ENCODE measurements around the gene GIPR.
"Not testable (repeated sequence)": the region's sequence is repeated elsewhere in the genome, so short reads cannot be mapped to it uniquely, and the experiment has no call there.

Gene GIPR

GRCh38 chr19:45628219-45628618, 39.8 kb upstream of the GIPR start:
- H2AK5ac ChIP-seq (ENCODE audit: low read length); H3K14ac ChIP-seq (ENCODE audit: low read length); H3K4me3 ChIP-seq (ENCODE audit: low read depth, low read length); H3K4ac ChIP-seq (ENCODE audit: low read depth, low read length); H3K79me1 ChIP-seq (ENCODE audit: low read length); H3K4me2 ChIP-seq (ENCODE audit: low read length); DNase-seq; H4K12ac ChIP-seq (ENCODE audit: low read depth, low read length); H3K9me3 ChIP-seq (ENCODE audit: insufficient read depth, low read depth, low read length); H3K27me3 ChIP-seq (ENCODE audit: insufficient read depth, low read length); H3K23ac ChIP-seq (ENCODE audit: low read length); H3K27ac ChIP-seq (ENCODE audit: low read depth, low read length); H3K9ac ChIP-seq (ENCODE audit: low read length); H3K79me2 ChIP-seq (ENCODE audit: control insufficient read depth, insufficient read depth, low read length, poor library complexity); H2AFZ ChIP-seq (ENCODE audit: insufficient read depth, low read length, poor library complexity); H4K8ac ChIP-seq (ENCODE audit: low read depth, low read length); H4K91ac ChIP-seq (ENCODE audit: low read depth, low read length); H2BK5ac ChIP-seq (ENCODE audit: low read depth, low read length, poor library complexity); H3K18ac ChIP-seq (ENCODE audit: low read length); H2BK12ac ChIP-seq (ENCODE audit: low read length); H2BK120ac ChIP-seq (ENCODE audit: insufficient read depth, low read length, poor library complexity): not testable (repeated sequence)
- WGBS (ENCODE audit: extremely low coverage, insufficient coverage, insufficient read length) = no CpG with 5 or more reads among the region's 7 CpGs
- Histone ChIP-seq H3K36me3 (ENCODE audit: control insufficient read depth in 1 of 2, insufficient read depth in 2 of 2, low read length in 2 of 2) (peaks cover 25 to 28% of the 10 kb centered on the region in 2 experiments), H3K4me1 (ENCODE audit: control insufficient read depth in 1 of 2, insufficient read depth in 2 of 2, low read length in 2 of 2) (peaks cover 7 to 11% of the 10 kb centered on the region in 2 experiments)

GRCh38 chr19:45629704-45630103, 38.3 kb upstream of the GIPR start:
- H3K4me2 ChIP-seq (ENCODE audit: low read length) = no peak overlapping the region
- no CpG with 5 or more reads among the region's 4 CpGs for WGBS (ENCODE audit: extremely low coverage, insufficient coverage, insufficient read length)
- no peak overlapping the region for H3K9ac ChIP-seq (ENCODE audit: low read length)

GRCh38 chr19:45630463-45630862, 37.6 kb upstream of the GIPR start:
- no peak overlapping the region for H4K8ac ChIP-seq (ENCODE audit: low read depth, low read length)
- no peak overlapping the region for H3K18ac ChIP-seq (ENCODE audit: low read length)
- no CpG with 5 or more reads among the region's 2 CpGs for WGBS (ENCODE audit: extremely low coverage, insufficient coverage, insufficient read length)
- no peak overlapping the region for H3K27ac ChIP-seq (ENCODE audit: low read depth, low read length)
- H3K27me3 ChIP-seq (ENCODE audit: insufficient read depth, low read length) = no peaks in the 10 kb centered on the region
- no peak overlapping the region for H3K4me2 ChIP-seq (ENCODE audit: low read length)
- H2BK120ac ChIP-seq (ENCODE audit: insufficient read depth, low read length, poor library complexity) = no peak overlapping the region
- no peak overlapping the region for H3K4ac ChIP-seq (ENCODE audit: low read depth, low read length)
- no peak overlapping the region for H3K4me3 ChIP-seq (ENCODE audit: low read depth, low read length)
- H3K9ac ChIP-seq (ENCODE audit: low read length) = no peak overlapping the region
- H3K14ac ChIP-seq (ENCODE audit: low read length) = no peak overlapping the region
- H3K79me2 ChIP-seq (ENCODE audit: control insufficient read depth, insufficient read depth, low read length, poor library complexity) = no peaks in the 10 kb centered on the region
- H3K79me1 ChIP-seq (ENCODE audit: low read length) = peaks cover 1% of the 10 kb centered on the region
- H4K91ac ChIP-seq (ENCODE audit: low read depth, low read length) = no peak overlapping the region
- H3K36me3 ChIP-seq (ENCODE audit: control insufficient read depth in 1 of 2, insufficient read depth in 2 of 2, low read length in 2 of 2) = peaks cover 24% of the 10 kb centered on the region in 2 experiments
- H3K23ac ChIP-seq (ENCODE audit: low read length) = no peak overlapping the region
- no peak overlapping the region for H4K12ac ChIP-seq (ENCODE audit: low read depth, low read length)
- H3K4me1 ChIP-seq (ENCODE audit: control insufficient read depth in 1 of 2, insufficient read depth in 2 of 2, low read length in 2 of 2) = peaks cover 7 to 11% of the 10 kb centered on the region in 2 experiments
- no peak overlapping the region for H2AK5ac ChIP-seq (ENCODE audit: low read length)
- H3K9me3 ChIP-seq (ENCODE audit: insufficient read depth, low read depth, low read length) = no peaks in the 10 kb centered on the region
- DNase-seq = peak; percentile 67 to 92
- H2AFZ ChIP-seq (ENCODE audit: insufficient read depth, low read length, poor library complexity) = no peak overlapping the region
- no peak overlapping the region for H2BK5ac ChIP-seq (ENCODE audit: low read depth, low read length, poor library complexity)
- no peak overlapping the region for H2BK12ac ChIP-seq (ENCODE audit: low read length)

More at GRCh38 chr19:45629704-45630103, 38.3 kb upstream of the GIPR start:
- Histone ChIP-seq H2BK120ac (ENCODE audit: insufficient read depth, low read length, poor library complexity) (no peak overlapping the region), H3K4ac (ENCODE audit: low read depth, low read length) (no peak overlapping the region), H2BK12ac (ENCODE audit: low read length) (no peak overlapping the region), H2AK5ac (ENCODE audit: low read length) (no peak overlapping the region), H3K4me3 (ENCODE audit: low read depth, low read length) (no peak overlapping the region), H2AFZ (ENCODE audit: insufficient read depth, low read length, poor library complexity) (no peak overlapping the region), H2BK5ac (ENCODE audit: low read depth, low read length, poor library complexity) (no peak overlapping the region), H3K27me3 (ENCODE audit: insufficient read depth, low read length) (no peaks in the 10 kb centered on the region), H4K8ac (ENCODE audit: low read depth, low read length) (no peak overlapping the region), H3K79me1 (ENCODE audit: low read length) (peaks cover 1% of the 10 kb centered on the region), H3K18ac (ENCODE audit: low read length) (peak overlapping the region; percentile 14), H3K9me3 (ENCODE audit: insufficient read depth, low read depth, low read length) (no peaks in the 10 kb centered on the region), H3K79me2 (ENCODE audit: control insufficient read depth, insufficient read depth, low read length, poor library complexity) (no peaks in the 10 kb centered on the region), H4K91ac (ENCODE audit: low read depth, low read length) (no peak overlapping the region), H3K14ac (ENCODE audit: low read length) (no peak overlapping the region), H3K27ac (ENCODE audit: low read depth, low read length) (no peak overlapping the region), H4K12ac (ENCODE audit: low read depth, low read length) (no peak overlapping the region), H3K36me3 (ENCODE audit: control insufficient read depth in 1 of 2, insufficient read depth in 2 of 2, low read length in 2 of 2) (peaks cover 25 to 28% of the 10 kb centered on the region in 2 experiments), H3K4me1 (ENCODE audit: control insufficient read depth in 1 of 2, insufficient read depth in 2 of 2, low read length in 2 of 2) (peaks cover 7 to 11% of the 10 kb centered on the region in 2 experiments), H3K23ac (ENCODE audit: low read length) (no peak overlapping the region)
- no peak for DNase-seq

- no peaks in the 10 kb centered on the region for H3K9me3 ChIP-seq (ENCODE audit: insufficient read depth, low read depth, low read length)
- no CpG with 5 or more reads among the region's 27 CpGs for WGBS (ENCODE audit: extremely low coverage, insufficient coverage, insufficient read length)
- H3K4me1 ChIP-seq (ENCODE audit: control insufficient read depth in 1 of 2, insufficient read depth in 2 of 2, low read length in 2 of 2) = peaks cover 7 to 11% of the 10 kb centered on the region in 2 experiments
- H2BK120ac ChIP-seq (ENCODE audit: insufficient read depth, low read length, poor library complexity) = no peak overlapping the region
- no peak overlapping the region for H3K27ac ChIP-seq (ENCODE audit: low read depth, low read length)
- peak overlapping the region; percentile 50 for H3K18ac ChIP-seq (ENCODE audit: low read length)
- no peak overlapping the region for H3K9ac ChIP-seq (ENCODE audit: low read length)
- H3K4me2 ChIP-seq (ENCODE audit: low read length) = peak overlapping the region; percentile 59
- H3K79me2 ChIP-seq (ENCODE audit: control insufficient read depth, insufficient read depth, low read length, poor library complexity) = no peaks in the 10 kb centered on the region
- H2AK5ac ChIP-seq (ENCODE audit: low read length) = peak overlapping the region; percentile 42
- H2AFZ ChIP-seq (ENCODE audit: insufficient read depth, low read length, poor library complexity) = no peak overlapping the region
- no peak overlapping the region for H2BK5ac ChIP-seq (ENCODE audit: low read depth, low read length, poor library complexity)
- H3K23ac ChIP-seq (ENCODE audit: low read length) = no peak overlapping the region
- no peak overlapping the region for H3K4ac ChIP-seq (ENCODE audit: low read depth, low read length)
- no peak overlapping the region for H3K14ac ChIP-seq (ENCODE audit: low read length)
- H3K79me1 ChIP-seq (ENCODE audit: low read length) = peaks cover 1% of the 10 kb centered on the region
- H3K27me3 ChIP-seq (ENCODE audit: insufficient read depth, low read length) = no peaks in the 10 kb centered on the region
- H3K36me3 ChIP-seq (ENCODE audit: control insufficient read depth in 1 of 2, insufficient read depth in 2 of 2, low read length in 2 of 2) = peaks cover 11 to 13% of the 10 kb centered on the region in 2 experiments
- no peak overlapping the region for H4K12ac ChIP-seq (ENCODE audit: low read depth, low read length)
- peak; percentile 91 to 94 for DNase-seq
- peak overlapping the region; percentile 45 for H3K4me3 ChIP-seq (ENCODE audit: low read depth, low read length)
- peak overlapping the region; percentile 58 for H4K91ac ChIP-seq (ENCODE audit: low read depth, low read length)
- no peak overlapping the region for H4K8ac ChIP-seq (ENCODE audit: low read depth, low read length)
- peak overlapping the region; percentile 35 for H2BK12ac ChIP-seq (ENCODE audit: low read length)
These were observed 35.4 kb upstream of the GIPR start for GRCh38 chr19:45632468-45633196.

Data from trophoblast cell (in vitro differentiated cells and primary cell).